Activated T-cell treated with anti-CD3 and anti-CD28 coated beads, Interleukin-2, amount 50 U/mL, for 48 hours (primary cell): Measurements from ENCODE around the gene GSK3B.
"Not testable (repeated sequence)": the region's sequence is repeated elsewhere in the genome, so short reads cannot be mapped to it uniquely, and the experiment has no call there.

Experiments used
- DNase-seq, 2 experiments: peaks; one replicate each; pipeline ENCODE4 v3.0.0-alpha.2; 2020

Gene GSK3B

GRCh38 chr3:119927190-119927589, 167.1 kb downstream of the GSK3B start:
- DNase-seq: no peak

DNA sequence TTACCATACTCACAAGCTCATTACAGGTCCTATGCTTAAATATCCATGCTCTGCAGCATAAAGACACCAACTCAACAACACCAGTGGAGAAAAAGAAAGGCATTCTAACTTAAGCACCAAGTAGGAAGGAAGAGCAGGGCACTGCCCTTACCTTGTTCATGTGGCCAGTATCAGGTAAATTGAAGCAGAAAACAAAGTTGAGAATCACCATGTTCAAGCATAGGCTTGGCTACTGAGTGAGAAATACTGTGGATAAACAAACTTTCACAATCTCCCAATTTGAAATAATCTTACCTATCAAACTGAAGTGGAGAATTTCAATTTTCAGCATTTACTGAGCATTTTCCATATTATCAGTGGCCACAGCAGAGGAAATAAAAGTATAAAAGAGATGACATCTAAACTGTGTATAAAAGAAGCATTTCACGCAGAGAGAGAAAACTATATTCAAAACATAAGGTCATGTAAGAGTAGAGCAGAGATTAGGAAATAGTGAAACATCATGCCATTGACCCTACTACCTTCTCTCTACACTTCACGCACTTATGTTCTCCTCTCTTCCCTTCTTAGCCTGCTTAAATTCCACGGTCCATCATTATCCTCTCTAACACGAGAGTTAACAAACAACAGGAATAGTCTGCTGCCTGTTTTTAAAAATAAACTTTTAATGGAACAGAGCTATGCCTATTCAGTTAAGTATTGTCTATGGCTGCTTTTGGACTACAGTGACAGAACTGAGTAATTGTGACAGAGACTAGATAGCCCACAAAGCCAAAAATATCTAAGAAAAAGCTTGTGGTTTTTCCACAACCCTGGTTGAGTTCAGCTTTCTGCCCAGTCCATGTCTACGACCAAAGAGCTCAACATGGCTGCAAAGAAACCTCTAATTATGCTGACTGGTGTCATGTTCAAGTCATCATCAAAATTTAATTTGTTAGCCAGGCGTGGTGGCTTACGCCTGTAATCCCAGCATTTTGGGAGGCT, 169.8 kb downstream of the GSK3B start:
- no peak for DNase-seq

DNA sequence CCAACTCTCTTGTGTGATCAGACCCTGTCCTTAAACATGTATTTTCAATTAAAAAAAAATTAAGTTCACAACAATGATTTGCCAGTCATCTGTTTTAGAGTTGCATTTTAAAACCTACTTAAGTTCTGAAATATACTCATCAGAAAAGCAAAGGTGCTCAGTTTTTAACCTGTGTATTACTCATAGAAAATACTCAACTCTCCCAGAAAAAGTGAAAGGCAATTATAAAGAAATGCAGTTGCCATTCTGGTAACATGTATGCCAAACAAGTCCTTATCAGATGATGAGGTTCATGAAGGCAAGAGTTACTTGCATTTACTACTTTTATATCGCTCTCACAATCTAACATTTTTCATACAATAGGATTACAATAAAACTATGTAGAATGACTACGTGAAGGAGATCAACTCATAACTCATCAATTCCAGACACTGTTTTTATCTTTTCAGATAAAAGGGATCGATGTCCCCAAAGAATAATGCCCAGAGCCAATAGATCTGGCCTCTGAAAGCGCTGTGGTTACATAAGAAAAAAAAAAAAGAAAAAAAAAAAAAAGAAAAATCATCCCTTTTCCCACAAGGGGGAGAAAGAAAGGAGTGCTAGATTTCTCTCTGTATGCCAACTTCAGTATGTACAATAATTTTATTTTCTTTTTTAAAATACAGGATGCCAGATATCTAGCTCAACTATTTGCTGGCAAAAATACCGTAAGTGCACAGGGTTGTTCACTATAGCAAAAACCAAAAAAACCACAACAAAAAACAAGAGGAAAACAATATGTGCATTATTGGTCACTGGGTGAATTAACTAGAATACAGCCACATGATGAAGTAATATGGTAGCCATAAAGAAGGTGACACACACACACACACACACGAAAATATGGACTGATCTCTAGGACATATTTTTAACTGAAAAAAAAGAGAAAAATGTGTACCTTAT, 175.0 kb downstream of the GSK3B start:
- DNase-seq: no peak

DNA sequence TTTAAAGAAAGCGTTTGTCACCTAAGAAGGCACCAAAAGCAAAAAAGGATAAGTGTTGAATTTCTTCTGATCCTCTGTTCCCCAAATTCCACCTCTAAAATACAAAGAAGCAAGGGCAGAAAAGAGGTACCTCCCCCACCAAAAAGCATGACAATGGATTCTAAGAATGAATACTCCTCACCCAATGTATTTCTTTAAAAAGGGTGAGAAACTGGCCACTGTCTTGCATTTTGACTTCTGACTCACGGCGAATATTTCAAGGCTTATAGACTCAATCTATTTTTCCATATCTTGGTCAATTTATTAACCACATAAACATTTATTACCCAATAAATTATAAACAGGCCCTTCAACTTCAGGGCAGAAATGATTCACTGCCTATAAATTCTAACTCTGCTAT, 181.2 kb downstream of the GSK3B start:
- DNase-seq: no peak

GRCh38 chr3:119912220-119912619, 182.0 kb downstream of the GSK3B start:
- DNase-seq: no peak

DNA sequence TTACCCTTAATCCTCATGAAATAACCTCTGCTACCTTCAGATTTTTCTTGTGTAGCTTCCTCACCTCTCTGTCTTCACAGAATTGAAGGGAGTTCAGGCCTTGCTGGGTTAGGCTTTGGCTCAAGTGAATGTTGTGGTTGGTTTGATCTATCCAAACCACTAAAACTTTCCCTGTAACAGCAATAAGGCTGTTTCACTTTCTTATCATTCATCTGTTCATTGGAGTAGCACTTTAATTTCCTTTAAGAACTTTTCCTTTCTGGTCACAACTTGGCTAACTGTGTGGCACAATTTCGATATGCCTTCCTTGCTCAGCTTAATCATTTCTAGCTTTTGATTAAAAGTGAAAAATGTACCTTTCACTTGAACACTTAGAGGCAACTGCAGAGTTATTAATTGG, 182.5 kb downstream of the GSK3B start:
- peak; percentile 24 to 29 for DNase-seq

- no peak for DNase-seq
Measured at GRCh38 chr3:119902061-119902460, 192.2 kb downstream of the GSK3B start.

GRCh38 chr3:119901148-119901547, 193.1 kb downstream of the GSK3B start:
- DNase-seq: no peak

DNA sequence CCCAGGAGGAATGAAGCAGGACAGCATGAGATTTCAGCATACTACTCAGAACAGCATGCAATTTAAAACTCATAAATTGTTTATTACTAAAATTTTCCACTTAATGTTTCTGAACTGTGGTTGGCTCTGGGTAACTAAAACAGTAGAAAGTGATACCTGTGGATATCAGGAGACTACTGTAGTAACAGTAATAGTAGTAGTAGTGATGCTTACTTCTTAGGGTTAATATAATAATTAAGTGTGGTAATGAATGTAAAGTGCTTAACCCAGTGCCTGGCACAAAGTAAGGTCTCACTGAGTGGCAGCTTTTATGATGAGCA, 195.1 kb downstream of the GSK3B start:
- DNase-seq: no peak

DNA sequence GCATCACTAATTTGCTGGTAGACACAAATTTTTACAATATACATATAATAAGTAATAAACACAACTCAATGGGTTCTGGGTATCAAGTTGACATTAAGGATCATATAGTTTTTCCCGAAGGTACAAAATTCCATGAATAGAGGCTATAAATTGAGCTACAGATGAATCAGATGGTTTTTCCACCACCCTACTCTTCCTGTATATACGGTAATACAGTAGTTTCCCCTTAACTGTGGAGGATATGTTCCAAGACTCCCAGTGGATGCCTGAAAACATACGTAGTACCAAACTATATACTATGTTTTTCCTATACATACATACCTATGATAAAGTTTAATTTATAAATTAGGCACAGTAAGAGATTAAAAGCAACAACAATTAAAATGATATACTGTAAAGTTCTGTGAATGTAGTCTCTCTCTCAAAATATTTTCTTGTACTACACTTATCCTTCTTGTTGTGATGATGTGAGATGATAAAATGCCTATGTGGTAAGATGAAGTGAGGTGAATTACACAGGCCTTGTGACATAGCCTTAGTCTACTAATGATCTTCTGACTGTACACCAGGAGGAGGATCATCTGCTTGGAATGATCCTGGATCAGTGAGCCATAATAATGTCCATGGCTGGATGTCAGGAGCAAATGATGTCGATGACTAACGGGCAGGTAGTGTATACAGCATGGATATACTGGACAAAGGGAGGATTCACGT, 195.6 kb downstream of the GSK3B start:
- DNase-seq: no peak

DNA sequence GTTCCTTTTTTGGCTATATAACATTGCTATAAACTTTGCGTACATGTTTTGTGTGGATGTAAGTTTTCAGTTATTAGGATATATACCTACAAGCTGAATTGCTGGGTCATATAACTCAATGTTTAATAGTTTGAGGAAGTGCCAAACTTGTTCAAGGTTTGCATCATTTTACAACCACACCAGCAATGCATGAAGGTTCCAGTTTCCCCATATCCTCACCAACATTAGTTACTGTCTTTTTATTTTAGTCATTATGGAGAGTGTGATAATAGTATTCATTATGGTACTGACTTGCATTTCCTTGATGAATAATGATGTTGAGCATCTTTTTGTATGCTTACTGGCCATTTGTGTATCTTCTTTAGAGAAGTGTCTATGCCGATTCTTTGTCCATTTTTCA, 200.1 kb downstream of the GSK3B start:
- DNase-seq: no peak

GRCh38 chr3:119893769-119894168, 200.5 kb downstream of the GSK3B start:
- DNase-seq: no peak

DNA sequence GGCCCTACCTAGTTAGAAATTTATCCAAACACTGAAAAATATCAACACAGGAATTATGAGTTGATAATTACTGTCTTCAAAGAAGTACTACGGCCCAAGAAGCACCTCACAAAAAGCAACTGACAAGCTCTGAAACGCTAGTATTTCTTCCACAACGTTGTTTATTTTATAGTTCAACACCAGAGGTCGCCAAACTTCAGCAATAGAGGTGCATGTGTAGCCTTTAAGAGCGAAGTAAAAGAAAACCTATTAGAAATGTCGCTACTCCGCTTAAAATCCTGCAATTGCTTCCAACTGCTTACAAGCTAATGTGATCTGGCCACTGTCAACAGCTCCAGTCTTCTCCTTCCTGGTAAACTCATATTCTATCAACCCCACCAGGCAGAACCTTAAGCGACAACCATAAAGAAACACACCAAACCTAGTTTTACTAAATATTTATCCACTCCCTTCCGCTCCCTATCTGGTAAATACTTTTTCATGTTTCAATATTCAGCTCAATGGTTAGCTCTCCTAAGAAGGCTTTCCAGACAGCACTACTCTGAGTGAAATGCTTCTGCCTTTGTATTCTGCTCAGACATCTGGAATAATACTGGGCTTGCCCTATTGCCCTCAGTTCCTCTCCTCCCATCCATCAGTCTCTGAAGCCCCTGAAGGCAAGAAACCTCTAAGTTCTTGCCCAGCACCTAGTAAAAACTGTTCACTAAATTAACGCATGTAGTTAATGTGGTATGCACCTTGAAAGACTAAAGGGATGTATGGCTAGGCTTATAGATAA, 202.1 kb downstream of the GSK3B start:
- peak; percentile 26 to 42 for DNase-seq

DNA sequence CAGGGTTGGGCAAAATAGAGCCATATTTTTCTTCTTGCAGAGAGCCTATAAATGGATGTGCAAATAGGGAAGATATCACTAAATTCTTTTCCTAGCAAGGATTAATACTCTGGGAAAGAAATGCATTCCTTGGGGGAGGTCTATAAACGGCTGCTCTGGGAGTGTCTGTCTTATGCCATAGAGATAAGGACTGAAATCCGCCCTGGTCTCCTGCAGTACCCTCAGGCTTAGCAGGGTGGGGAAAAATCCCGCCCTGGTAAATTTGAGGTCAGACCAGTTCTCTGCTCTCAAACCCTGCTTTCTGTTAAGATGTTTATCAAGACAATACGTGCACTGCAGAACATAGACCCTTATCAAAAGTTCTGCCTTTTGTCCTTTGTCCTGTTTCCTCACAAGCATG, 205.6 kb downstream of the GSK3B start:
- not testable (repeated sequence) for DNase-seq

DNA sequence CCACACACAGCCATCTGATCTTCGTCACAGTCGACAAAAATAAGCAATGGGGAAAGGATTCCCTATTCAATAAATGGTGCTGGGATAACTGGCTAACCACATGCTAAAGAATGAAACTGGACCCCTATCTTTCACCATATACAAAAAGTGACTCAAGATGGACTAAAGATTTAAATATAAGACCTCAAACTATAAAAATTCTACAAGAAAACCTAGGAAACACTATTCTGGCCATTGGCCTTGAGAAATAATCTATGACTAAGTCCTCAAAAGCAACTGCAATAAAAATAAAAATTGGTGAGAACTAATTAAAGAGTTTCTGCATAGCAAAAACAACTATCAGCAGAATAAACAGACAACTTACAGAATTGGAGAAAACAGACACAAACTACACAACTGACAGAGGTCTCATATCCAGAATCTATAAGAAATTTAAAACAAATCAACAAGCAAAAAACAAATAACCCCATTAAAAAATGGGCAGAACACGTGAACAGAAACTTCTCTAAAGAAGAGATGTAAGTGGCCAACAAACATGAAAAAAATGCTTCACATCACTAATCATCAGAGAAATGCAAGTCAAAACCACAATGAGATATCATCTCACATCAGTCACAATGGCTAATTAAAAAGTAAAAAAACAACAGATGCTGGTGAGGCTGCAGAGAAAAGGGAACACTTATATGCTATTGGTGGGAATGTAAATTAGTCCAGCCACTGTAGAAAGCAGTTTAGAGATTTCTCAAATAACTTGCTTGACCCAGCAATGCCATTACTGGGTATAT, 208.3 kb downstream of the GSK3B start:
- no peak for DNase-seq

DNA sequence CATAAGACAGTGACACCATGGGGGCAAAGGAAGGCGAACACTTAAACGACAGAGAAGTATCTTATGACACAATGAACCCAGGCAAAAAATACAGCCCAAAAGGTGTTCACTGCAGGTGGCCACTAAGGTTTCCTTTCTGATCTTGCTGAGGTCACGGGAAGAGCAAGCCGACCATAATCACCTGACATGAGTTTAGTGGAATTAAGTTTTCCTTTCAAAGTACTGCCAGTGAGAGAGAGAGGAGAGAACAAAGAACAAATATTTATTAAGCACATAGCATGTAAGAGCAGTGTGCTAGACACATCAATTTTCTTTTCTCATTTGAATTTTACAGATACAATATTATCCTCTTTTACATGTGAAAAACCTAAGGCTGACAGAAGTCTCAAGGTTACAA, 210.1 kb downstream of the GSK3B start:
- DNase-seq: no peak

DNA sequence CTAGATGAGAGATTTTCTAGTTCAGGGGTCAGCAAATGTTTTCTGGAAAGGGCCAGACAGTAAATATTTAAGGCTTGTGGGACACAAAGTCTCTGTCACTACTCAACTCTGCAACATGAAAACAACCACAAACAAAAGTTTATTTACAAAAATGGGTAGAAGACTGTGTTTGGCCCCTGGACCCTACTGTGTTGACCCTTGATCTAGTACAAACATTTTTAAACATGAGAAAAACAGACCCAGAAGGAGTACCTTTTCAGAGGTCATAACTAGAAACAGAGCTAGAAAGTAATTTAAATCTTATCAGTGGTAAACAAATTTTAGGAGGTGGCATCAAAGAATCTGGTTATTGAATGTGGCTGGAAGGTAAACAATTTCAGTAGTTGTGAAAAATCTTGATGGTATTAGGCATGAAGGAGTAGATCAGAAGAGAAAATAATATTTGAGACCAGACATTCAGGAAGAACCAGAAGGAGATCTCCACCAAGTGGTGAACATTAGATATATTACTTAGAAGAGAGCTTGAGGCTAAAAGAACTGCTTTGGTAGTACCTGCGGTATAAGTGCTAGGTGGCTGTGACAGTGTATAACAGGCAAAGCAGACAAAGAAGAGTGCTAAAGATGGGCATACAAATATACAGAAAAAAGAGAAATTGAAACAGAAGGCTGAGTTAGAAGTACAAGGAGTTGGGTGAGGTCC, 210.6 kb downstream of the GSK3B start:
- DNase-seq: no peak

DNA sequence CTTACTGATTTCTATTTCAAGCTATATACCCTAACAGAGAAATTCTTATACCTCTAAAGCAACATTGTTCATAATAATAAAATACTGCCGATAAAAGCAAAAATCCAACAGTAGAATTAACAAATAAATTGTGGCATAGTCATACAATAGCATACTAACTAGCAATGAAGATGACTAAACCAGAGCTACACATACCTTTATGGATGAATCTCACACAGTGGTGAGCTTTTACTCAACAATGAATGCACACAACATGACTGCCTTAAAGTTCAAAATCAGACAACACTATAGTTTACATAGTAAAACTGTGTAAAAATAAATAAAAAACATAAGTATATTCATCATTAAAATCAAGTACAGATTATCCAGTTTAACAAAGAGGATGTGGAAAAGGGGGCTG, 213.3 kb downstream of the GSK3B start:
- no peak for DNase-seq

DNA sequence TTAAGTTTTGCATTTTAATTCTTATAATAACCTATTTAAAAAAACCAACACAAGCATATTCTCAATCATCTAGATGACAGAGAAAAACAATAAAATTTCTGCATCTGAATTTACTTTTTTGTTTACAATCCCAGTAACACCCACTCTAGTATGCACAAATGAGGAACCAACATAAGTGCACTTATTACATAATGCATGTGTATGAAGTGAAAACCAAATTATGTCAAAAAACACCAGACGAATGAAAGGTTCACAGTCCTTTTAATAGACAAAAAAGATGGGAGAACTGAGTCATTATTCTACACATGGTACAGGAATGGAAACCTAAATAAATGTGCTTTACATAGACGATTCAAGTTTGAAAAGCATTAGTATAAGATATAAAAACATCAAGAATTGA, 220.6 kb downstream of the GSK3B start:
- no peak for DNase-seq

- no peak for DNase-seq
Measured at GRCh38 chr3:119872773-119873172, 221.5 kb downstream of the GSK3B start.

DNA sequence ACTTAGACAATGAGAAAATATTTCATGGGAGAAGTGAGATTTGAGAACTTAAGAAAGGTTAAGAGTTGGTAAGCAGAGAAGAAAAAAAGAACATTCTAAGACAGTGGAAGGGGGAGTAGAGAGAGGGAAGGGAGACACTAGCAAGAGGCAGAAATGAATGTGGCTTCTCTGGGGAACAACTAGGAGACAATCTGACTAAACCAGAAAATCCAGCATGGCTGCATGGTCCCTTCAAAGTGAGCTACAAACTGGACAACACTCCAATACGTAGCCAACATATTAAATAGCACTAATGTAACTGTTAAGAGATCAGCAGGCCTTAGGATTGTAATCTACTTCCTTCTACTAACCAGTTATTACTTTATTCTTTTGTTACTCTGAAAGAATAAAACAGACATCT, 222.7 kb downstream of the GSK3B start:
- no peak for DNase-seq
